AML-193 (cell line): ENCODE data around the gene RNF133.

ENCODE experiments used
- DNase-seq, 2 experiments: peaks; one replicate each; lab custom pipeline; 2025; lab: John Stamatoyannopoulos, UW

The RNF133 gene

GRCh38 chr7:122699017-122699416, at the start of gene RNF133:
Gene RNF133 (minus strand): TSS chr7:122699117. CDS start chr7:122698918, 199 bp downstream.
- DNase-seq: no peak

DNA sequence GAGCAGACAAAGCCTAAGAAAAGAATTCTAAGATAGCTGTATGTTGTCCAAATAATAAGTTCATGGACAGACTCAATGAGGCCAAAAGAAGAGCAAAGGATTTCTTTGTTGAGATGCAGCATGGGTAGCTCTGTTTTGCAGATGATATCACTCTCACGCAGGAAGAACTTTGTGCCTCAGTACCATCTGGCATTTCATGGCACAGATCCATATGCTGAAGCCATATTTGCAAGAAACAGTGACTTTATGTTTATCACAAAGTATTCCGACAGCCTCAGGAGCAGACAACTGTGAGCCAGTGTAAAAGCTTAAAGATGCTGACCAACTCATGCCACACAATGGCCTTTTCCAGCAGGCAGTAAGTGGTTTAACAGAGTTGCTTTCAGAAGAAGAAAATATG, 49.3 kb upstream of the RNF133 start:
- no peak for DNase-seq

DNA sequence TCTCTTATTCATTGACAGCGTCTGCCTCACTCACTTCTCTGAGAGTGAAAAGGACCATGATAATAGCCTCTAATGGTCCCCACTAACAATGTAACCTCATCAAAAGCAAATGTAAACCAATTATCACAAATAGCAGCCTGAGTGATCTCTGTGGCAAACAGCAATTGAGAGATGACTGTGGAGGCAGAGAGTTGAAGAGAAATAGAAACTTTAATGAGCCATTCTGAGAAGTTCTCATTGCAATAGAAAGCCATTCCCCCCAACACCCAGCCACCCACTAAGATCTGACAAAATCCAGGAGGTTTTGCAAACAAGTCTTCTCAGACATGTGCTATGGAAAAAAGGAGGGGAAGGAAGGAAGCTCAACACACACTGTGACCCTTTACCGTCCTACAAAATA, 48.0 kb upstream of the RNF133 start:
- DNase-seq: no peak

DNA sequence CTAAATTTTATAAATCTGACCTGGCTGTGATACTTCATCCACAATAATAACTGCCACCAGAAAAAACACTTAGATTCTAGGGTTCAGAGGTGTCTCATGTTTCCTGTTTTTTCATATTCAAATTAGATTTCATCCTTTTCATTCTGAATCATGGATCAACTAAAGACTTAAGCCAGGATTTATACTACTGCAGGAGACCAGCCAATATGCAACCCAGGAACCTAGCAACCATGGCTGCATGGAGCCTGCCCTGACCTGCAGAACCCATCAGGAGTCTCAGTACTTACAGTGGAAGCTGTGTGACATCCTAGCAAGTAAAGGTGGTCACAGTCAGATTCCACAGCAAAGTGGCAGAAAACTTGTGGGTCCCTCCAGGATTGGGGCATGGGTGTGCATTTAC, 44.3 kb upstream of the RNF133 start:
- no peak for DNase-seq

DNA sequence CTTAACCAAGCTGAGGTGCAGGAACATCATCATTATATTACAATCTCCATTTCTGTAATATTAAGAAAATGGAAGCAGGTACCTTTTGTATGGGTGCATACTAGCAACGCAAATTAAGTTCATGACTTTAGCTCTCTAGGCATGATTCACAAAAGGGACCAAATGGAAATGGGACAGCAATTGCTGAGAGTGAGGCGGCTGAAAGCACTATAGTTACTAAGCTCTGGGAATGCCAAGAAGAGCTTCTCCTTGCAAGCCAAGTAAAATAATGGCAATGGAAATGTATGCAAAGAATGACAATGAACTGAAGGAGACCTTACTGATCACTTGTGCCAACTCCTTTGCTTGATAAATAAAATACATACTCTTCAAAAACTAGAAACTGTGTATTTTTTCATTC, 40.0 kb upstream of the RNF133 start:
- DNase-seq: no peak

DNA sequence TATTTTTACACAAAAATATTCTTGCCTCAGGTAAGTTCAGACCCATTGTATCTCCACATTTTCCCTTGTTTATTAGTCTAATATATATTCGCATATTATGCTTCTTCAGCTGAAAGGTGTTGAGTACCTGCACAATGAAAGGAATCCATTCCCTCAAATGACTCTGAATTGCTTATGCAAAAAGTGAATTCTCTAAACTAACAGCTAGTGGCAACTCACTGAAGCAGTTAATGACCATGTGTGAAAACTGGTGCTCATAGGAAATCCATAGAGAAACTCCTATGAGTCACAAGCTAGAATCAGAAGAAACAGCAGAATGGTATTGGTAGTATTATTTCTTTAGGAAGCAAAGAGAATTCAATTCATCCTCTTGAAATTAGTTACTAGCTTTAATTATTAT, 37.3 kb upstream of the RNF133 start:
- no peak for DNase-seq

- DNase-seq: no peak
Observed at GRCh38 chr7:122727759-122728158, 28.8 kb upstream of the RNF133 start.

- no peak for DNase-seq
Observed at GRCh38 chr7:122727354-122727753, 28.4 kb upstream of the RNF133 start.

DNA sequence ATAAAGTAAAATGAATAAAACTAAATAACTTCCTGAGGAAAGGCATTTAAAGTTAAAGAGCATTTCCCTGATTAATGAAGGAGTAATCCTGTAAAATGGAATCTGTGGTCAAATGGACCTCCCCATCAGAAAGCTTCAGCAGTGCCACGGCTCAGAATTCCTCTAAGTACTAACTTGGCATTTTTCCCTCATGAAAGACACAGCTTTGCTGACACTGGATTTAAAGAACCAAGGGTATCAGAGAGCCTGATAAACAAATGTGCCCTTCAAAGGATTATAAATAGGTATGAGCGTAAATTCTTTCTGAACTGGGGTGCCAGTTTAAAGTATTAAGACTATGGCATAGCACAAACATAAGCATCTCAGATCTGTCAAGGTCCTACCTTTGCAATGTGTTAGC, 28.0 kb upstream of the RNF133 start:
- no peak for DNase-seq

GRCh38 chr7:122724366-122724765, 25.4 kb upstream of the RNF133 start:
- no peak for DNase-seq

GRCh38 chr7:122719010-122719578, 20.2 kb upstream of the RNF133 start:
- DNase-seq: no peak

DNA sequence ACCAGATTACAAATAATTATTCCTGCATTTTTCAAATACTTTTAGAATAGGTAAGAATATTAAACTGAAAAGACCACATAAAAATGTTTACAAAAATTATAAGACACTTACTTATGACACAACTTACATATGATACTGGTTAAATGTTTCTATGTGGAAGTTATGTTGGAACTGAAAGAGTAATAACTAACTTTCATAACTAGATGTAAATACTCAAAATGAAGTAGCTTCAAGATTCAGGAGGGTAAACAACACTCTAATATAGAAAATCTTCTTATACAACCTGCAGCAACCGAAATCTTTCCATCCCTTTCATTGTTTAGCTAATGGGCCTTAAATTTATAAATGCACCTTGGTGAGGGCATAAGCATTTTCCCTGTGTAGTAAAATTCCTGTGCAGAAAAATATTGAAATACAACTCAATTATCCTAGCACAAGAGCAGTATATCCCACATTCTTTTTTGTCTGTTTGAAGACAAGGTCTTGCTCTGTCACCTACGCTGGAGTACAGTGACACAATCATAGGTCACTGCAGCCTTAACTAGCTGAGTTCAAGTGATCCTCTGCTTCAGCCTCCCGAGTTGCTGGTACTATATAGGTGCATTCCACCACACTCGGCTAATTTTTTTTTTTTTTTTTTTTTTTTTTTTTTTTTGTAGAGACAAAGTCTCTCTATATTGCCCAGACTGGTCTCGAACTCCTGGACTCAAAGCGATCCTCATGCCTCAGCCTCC, 18.6 kb upstream of the RNF133 start:
- no peak for DNase-seq

DNA sequence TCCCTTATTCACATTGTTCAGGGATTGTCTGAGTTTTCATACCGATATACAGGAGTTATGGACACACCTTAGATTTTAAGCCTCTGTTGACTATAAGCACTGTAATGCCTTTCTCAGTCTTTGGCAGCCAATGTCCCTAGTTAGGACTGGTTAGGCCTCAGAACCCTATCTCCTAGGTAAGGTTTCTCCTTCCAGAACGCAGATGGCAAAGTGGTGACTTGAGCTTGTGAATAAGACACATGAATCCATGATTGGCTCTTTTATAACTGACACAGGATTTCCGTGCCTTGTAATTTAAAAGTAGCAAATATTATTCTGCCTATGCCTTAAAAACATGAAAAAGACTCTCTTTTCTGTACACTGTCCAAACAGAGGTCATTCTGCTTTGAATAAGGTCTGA, 16.3 kb upstream of the RNF133 start:
- no peak for DNase-seq

DNA sequence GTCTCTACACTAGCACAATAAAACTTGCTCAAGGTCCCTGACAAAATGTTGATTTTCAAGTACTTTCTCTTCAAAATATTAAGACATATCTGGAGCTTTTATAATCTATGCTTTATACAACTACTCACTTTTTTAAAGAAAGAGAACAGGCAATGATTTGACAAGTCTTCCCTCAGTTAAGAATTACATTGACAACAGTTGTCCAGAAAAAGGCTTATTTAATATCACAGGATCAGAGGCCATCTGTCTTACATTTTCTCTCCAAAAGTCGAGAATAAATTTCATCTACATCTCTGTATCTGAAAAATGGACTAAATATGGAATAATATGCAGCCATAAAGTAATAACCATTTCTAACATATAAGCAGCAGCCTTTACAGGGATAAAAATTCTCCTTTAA, 12.0 kb upstream of the RNF133 start:
- no peak for DNase-seq

DNA sequence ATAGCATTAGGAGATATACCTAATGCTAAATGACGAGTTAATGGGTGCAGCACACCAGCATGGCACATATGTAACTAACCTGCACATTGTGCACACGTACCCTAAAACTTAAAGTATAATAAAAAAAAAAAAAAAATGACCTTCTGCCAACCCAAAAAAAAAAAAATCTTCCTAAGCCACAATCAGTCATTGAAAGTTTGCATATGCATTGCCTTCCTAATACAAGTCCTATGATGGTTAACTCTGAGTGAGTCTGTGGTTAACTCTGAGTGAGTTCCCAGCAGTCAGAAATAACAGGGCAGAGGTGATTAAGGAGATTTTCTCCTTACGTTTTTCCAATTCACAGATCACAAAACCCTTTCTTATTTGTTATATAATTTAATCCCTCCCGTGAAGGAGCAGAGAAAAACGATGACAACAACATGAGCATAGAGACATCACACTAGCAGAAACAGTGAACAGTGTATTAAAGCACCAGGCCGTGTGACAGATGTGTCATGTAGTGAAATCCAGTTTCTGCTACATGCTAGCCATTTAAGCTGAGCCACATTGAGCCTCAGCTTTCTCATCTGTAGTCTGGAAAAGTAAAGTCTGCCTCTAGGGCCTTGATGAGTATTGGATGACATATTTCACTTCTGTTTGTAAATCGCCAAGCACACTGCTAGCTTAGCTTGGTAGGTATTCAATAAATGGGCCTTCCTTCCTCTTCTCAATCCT, 11.2 kb upstream of the RNF133 start:
- DNase-seq: no peak

DNA sequence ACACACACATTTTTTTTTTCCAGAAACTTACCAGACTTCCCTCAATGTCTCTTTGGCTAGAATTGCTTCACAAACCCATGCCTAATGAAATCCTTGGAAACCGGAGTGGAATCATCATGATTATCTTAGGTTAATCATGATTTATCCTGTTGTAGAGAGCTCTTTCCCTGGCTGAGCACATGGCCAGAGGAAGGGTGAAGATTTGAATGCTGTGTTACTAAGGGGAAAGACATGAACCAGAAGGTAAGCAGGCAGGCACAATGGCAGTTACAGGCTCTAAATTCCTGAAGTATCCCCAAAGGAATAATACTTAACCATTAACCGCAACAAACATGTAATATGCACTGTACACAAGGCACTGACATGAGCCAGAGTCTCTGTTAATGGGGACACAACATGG, 7.9 kb upstream of the RNF133 start:
- no peak for DNase-seq

- no peak for DNase-seq
Observed at GRCh38 chr7:122702872-122703510, 4.1 kb upstream of the RNF133 start, which contains the start of gene RNF148. Gene RNF148 (minus strand): TSS chr7:122702922. CDS start chr7:122702750, 172 bp downstream.

DNA sequence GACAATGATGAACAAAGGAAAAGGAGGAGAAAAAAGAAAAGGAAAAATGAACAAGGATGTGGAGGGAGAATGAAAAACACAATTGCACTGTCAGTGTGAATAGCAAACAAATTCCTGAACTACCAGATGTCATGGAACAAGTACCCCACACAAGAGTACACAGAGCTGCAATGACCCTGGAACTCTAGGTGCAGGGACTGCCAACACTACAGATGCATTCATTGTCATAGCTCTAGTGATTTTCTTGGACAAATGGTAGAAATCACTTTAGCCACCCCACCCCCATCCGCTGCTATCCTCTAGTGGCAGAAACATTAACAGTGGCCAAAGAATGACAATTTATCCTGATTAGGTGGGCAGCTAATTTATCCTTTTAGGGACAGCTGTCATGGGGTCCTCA, 3.1 kb downstream of the RNF133 start:
- DNase-seq: no peak

DNA sequence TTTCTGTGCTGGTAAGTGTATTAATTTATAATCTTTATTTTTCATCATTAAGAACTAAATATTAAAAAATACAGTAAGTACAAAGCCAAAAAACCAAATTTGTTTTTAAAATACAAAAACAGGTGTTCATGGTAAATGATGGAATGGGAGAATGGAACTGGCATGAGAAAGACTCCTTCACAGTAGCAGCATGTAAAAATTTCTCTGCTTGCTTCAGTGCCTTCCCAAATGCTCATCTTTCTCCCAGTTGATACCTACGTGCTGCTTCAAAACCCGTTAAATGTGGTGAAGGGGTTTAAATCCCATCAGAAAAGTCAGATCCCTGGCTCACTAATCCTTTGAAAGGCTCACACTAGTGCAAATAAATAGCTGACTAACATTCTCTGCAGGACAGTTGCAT, 4.2 kb downstream of the RNF133 start:
- DNase-seq: no peak

DNA sequence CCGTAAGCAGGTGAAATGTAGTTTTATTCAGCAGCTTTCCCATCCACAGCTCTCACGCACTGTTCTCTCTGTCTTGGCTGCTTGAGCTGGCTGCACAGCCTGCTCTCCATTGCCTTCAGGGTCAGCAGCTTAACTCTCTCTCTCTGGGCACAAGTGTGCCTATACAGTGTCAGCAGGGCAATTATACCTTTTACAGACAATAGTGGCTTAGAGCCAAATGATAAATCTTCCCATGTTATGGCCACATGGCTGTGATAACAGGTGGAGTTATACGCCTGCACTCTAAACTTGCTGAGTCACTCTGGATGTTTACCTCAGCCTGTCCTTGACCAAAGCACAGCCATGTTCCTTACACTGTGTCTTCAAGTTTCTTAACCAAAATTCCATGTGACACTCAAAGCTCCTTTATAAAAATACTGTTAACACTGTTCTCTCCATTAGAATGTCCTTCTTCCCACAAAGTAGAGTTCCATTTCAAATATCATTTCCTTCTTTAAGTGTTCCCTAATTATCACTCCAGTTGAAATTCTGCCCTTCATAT, 6.1 kb downstream of the RNF133 start:
- DNase-seq: no peak

DNA sequence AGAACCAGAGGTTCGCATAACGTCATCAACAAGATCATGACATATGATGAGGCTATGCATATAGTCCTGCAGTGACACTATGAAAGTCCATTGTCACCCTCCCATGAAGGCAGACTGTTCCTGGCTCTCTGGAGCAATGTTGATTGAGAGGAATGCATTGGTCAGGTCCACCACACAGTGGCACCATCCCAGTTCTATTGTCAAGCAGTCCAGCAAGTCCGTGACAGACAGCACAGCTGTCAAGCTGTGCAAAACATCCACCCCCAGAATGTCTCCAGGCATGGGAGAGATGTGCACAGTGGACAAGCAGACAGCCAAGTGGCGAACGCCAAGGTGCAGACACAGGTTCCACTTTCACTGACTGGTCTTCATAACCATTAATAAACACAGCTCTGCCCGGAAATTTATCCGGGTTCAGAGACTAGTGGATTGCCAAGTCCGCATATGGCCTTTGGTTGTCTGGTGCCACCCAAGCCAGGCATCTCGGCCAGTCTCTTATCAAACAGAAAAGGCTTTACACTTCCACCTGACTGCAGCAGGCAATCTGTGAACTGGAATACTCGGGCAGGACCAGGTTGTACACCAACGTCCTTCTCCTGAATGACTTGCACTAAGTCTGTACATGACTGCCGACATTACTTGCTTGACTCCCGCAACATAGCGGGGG, 7.2 kb downstream of the RNF133 start:
- DNase-seq: no peak
